Raji (cell line): ENCODE data around the gene C2orf76.

ENCODE experiments used
- POLR2A ChIP-seq: IDR thresholded peaks from 2 replicates; pipeline ENCODE4 v1.6.1; 2011; ENCODE audit warnings: low read depth, low read length, control low read depth; ENCODE audit not compliant: insufficient read depth

The C2orf76 gene

GRCh38 chr2:119264781-119265692 lies 101.6 kb downstream of the C2orf76 start:
- TF ChIP-seq POLR2A: no peak

- TF ChIP-seq POLR2A: no peak
Observed at GRCh38 chr2:119263656-119264055, 103.0 kb downstream of the C2orf76 start.

- no peak for TF ChIP-seq POLR2A
Observed at GRCh38 chr2:119263025-119263424, 103.6 kb downstream of the C2orf76 start.

- no peak for TF ChIP-seq POLR2A
Observed at GRCh38 chr2:119261493-119262225, 105.0 kb downstream of the C2orf76 start.

- TF ChIP-seq POLR2A: no peak
Observed at GRCh38 chr2:119260646-119261492, 105.8 kb downstream of the C2orf76 start.

GRCh38 chr2:119259296-119259860 lies 107.3 kb downstream of the C2orf76 start:
- no peak for TF ChIP-seq POLR2A

- no peak for TF ChIP-seq POLR2A
Observed at GRCh38 chr2:119257198-119257597, 109.4 kb downstream of the C2orf76 start.

GRCh38 chr2:119256582-119256921 lies 110.1 kb downstream of the C2orf76 start:
- TF ChIP-seq POLR2A: no peak

GRCh38 chr2:119255760-119256581 lies 110.7 kb downstream of the C2orf76 start:
- TF ChIP-seq POLR2A: no peak

GRCh38 chr2:119254601-119255080 lies 112.0 kb downstream of the C2orf76 start:
- no peak for TF ChIP-seq POLR2A

GRCh38 chr2:119253760-119254600 lies 112.7 kb downstream of the C2orf76 start:
- TF ChIP-seq POLR2A: no peak

GRCh38 chr2:119253114-119253702 lies 113.4 kb downstream of the C2orf76 start:
- TF ChIP-seq POLR2A: no peak
